HUES64 (cell line): ENCODE results near the gene PRKAR1B.
"Not testable (repeated sequence)": the region's sequence is repeated elsewhere in the genome, so short reads cannot be mapped to it uniquely, and the experiment has no call there.

Experiments
- H3K27ac ChIP-seq: 2 replicates; pipeline ENCODE4 v1.7.0; 2013; ENCODE audit warnings: low read depth, low read length, inconsistent platforms
- H3K27me3 ChIP-seq: 2 replicates; pipeline ENCODE4 v1.6.1; 2013; ENCODE audit warnings: mild to moderate bottlenecking, low read length; ENCODE audit not compliant: insufficient read depth
- H3K36me3 ChIP-seq: 2 replicates; pipeline ENCODE4 v1.6.1; 2013; ENCODE audit warnings: mild to moderate bottlenecking, low read length; ENCODE audit not compliant: insufficient read depth
- H3K4me1 ChIP-seq: 2 replicates; pipeline ENCODE4 v1.6.1; 2013; ENCODE audit warnings: mild to moderate bottlenecking, low read length, moderate library complexity; ENCODE audit not compliant: insufficient read depth
- H3K4me3 ChIP-seq: 2 replicates; pipeline ENCODE4 v1.5.1; 2013; ENCODE audit warnings: mild to moderate bottlenecking, low read length, moderate library complexity
- H3K9ac ChIP-seq: 2 replicates; pipeline ENCODE4 v1.6.1; 2013; ENCODE audit warnings: mild to moderate bottlenecking, low read depth, low read length
- H3K9me3 ChIP-seq: 2 replicates; pipeline ENCODE4 v1.6.1; 2013; ENCODE audit warnings: low read depth, low read length; ENCODE audit not compliant: insufficient read depth
- WGBS: fragments of 150-250, 120-280 bp; methylation state at CpG from one replicate; pipeline ENCODE4 v1.1.7; 2013; ENCODE audit warnings: missing lambda C conversion rate; 5-methylcytosine and 5-hydroxymethylcytosine counted together

PRKAR1B gene

DNA sequence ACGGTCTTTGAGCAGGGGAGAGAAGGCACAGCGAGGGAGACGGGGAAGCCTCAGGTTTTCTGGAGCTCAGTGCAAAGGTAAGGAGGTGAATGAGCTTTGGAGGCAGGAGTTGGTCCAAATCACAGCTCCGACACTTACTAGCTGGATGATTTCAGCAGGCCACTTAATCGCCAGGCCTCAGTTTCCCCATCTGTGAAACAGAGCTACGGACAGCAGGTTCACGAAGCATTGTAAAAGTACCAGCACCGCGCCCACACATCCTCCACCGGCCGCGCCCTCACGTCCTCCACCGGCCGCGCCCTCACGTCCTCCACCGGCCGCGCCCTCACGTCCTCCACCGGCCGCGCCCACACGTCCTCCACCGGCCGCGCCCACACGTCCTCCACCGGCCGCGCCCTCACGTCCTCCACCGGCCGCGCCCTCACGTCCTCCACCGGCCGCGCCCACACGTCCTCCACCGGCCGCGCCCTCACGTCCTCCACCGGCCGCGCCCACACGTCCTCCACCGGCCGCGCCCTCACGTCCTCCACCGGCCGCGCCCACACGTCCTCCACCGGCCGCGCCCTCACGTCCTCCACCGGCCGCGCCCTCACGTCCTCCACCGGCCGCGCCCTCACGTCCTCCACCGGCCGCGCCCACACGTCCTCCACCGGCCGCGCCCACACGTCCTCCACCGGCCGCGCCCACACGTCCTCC is 91.2 kb downstream of the PRKAR1B start:
- not testable (repeated sequence) for H3K9me3 ChIP-seq, H3K9ac ChIP-seq, H3K36me3 ChIP-seq, H3K4me1 ChIP-seq, H3K4me3 ChIP-seq, H3K27me3 ChIP-seq, H3K27ac ChIP-seq
- 96% methylated on average over 62 of the region's 81 CpGs for WGBS

DNA sequence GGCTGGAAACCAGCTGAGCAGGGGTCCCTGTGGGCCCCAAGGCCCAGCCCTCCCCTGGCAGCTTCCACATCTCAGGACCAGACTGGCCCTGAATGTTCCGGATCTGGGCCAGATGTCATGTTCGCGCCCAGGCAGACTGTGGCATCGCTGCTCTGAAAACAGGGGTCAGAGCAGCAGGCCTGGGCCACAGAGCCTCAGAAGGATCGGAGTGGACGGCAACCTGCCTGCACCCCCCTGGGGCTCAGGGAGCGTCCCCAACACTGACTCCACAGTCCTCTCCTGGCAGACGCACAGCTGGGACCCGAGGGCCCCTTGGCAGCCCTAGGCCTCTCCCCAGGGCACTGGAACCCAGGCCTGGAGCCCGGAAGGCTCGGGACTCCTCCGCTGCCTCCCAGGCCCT is 91.9 kb downstream of the PRKAR1B start:
- Histone ChIP-seq H3K27me3 (no peaks in the 10 kb centered on the region), H3K27ac (no peak overlapping the region), H3K4me3 (no peak overlapping the region), H3K4me1 (no peaks in the 10 kb centered on the region), H3K9ac (no peak overlapping the region), H3K36me3 (no peaks in the 10 kb centered on the region; the same call in 1 of the 2 replicates), H3K9me3 (no peaks in the 10 kb centered on the region)
- WGBS, result 88% methylated on average over 12 of the region's 12 CpGs

DNA sequence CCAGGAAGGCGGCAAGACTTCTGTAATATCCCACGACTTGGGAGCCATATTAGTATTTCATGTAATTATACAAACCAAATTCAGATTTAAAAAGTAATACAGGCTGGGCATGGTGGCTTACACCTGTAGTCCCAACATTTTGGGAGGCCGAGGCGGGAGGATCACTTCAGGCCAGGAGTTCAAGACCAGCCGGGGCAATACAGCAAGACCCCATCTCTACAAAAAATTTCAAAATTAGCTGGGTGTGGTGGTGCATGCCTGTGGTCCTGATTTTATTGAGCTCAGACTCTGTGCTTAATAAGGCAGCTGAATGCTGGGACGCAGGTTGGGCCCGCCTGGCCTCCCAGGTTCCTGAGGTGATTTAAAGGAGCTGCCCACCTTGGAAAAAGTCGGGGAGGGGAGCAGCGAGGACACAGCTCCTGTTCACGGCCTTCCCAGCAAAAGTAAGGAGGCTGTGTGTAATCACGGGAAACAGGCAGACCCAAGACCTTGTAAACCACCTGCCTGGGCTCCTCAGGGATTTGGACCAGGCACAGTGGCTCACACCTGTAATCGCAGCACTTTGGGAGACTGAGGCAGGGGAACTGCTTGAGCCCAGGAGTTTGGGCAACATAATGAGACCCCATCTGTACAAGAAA is 93.6 kb downstream of the PRKAR1B start:
- H3K4me3 ChIP-seq, result no peak overlapping the region
- no peaks in the 10 kb centered on the region for H3K27me3 ChIP-seq
- no peak overlapping the region for H3K9ac ChIP-seq
- H3K9me3 ChIP-seq, result no peaks in the 10 kb centered on the region
- no peak overlapping the region for H3K27ac ChIP-seq
- no peaks in the 10 kb centered on the region for H3K4me1 ChIP-seq
- no peaks in the 10 kb centered on the region; the same call in 1 of the 2 replicates for H3K36me3 ChIP-seq
- 96% methylated on average over 12 of the region's 12 CpGs for WGBS

DNA sequence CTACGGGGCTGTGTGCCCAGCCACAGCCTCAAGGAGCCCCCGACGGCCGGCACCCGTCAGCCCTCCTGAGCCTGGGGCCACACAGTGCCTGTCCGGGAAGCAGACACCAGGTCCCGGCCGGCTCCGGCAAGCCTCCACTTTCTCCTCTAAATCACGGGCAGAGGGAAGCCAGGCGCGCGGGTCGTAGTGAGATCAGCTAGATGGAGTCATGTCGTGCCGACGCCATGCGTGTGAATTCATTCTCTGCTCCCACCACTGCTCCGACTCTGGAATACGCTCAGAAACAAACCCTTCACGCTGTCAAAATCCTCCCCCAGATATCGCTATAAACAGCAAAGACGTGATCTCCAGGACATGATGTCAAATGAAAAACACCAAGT is 94.3 kb downstream of the PRKAR1B start:
- 95% methylated on average over 23 of the region's 23 CpGs for WGBS
- H3K4me3 ChIP-seq, result no peak overlapping the region

DNA sequence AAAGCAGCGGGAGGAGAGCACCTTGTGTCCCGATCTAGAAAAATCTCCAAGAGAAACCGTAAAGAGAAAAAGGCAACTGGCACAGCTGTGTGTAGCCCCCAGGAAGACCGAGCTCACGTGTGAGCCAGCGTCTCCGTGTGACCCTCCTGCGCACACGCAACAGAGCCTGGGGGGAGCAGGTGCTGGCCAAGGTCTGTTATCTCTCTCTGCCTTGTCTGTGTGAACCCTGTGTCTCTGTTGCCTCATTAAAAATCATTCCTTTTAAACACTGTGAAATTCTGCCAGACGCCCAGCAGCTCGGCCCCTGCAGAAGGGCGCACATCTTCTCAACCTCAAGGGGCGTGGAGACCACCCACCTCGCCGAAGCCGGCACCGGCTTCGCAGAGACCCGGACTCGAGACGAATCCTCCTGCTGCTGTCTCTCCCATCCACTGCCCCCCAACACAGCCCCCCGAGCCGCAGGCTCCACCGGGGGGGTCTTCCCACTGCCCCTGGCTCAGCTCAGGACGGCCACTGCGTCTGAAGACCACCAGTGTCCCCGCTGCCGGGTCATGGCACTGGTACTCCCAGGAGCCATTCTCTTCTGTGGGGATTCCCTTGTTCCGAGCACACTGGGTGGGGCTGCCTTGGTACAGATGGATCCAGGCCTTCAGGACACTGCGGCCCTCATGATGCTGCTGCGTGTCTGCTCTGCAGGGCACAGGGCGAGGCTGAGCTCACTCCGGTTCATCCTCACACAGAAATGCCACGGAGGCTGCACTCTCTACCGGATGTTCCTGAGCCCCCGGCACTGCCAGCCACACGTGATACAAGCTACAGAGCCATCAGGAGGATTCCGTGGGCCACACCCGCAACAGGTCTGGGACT is 94.9 kb downstream of the PRKAR1B start:
- Histone ChIP-seq H3K36me3 (no peaks in the 10 kb centered on the region; the same call in 1 of the 2 replicates), H3K9me3 (no peaks in the 10 kb centered on the region), H3K4me3 (no peak overlapping the region), H3K27me3 (no peaks in the 10 kb centered on the region), H3K27ac (no peak overlapping the region), H3K4me1 (no peaks in the 10 kb centered on the region), H3K9ac (no peak overlapping the region)
- 96% methylated on average over 39 of the region's 39 CpGs for WGBS

More for the DNA sequence above, 94.3 kb downstream of the PRKAR1B start:
- H3K36me3 ChIP-seq, result no peaks in the 10 kb centered on the region; the same call in 1 of the 2 replicates
- H3K27me3 ChIP-seq, result no peaks in the 10 kb centered on the region
- no peaks in the 10 kb centered on the region for H3K9me3 ChIP-seq
- no peak overlapping the region for H3K27ac ChIP-seq
- H3K4me1 ChIP-seq, result no peaks in the 10 kb centered on the region
- no peak overlapping the region for H3K9ac ChIP-seq

DNA sequence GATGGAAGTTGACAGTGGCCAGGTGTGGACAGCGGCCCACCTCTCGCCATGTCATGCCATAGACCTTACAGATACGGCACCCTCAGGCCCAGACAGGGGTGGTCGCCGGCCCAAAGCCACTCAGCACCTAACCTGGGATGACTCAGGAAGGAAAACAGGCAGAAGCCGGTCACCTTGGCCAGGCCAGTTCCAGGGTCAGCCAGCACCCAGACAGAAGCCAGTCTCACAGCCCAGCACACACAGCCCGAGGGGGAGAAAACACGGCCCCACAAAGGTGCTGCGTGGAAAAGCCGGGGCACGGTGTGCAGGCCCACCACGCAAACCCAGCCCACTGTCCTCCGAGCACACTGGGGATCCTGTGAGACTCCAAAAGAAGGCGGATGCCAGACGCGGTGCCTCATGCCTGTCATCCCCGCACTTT is 95.8 kb downstream of the PRKAR1B start:
- peaks cover 4% of the 10 kb centered on the region; the same call in 1 of the 2 replicates for H3K9me3 ChIP-seq
- H3K9ac ChIP-seq, result no peak overlapping the region
- H3K4me1 ChIP-seq, result no peaks in the 10 kb centered on the region
- WGBS, result 98% methylated on average over 17 of the region's 17 CpGs
- no peaks in the 10 kb centered on the region; the same call in 1 of the 2 replicates for H3K36me3 ChIP-seq
- H3K27ac ChIP-seq, result no peak overlapping the region
- no peak overlapping the region for H3K4me3 ChIP-seq
- no peaks in the 10 kb centered on the region for H3K27me3 ChIP-seq

DNA sequence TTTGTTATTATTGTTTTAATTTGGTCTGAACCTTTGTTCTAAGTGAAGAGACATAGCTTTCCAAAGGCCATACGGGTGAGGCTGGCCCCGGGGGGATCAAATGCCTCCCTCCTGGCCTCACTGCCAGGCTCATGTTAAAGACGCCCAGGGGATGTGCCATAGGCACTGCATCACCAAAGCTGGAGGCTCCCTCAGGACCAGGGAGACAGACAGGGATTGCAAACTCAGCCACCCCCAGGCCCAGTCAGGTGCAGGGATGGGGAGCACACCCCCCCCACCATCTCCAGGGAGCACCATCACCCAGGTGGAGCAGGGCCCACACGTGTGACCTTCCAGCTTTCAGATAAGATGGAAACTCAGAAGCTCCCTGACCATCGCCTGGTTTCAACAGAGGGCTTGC is 96.5 kb downstream of the PRKAR1B start:
- H3K4me3 ChIP-seq, result no peak overlapping the region
- H3K9me3 ChIP-seq, result peaks cover 8% of the 10 kb centered on the region; the same call in 1 of the 2 replicates
- no peak overlapping the region for H3K27ac ChIP-seq
- H3K27me3 ChIP-seq, result no peaks in the 10 kb centered on the region
- H3K36me3 ChIP-seq, result no peaks in the 10 kb centered on the region; the same call in 1 of the 2 replicates
- H3K9ac ChIP-seq, result no peak overlapping the region
- WGBS, result 93% methylated on average over 5 of the region's 5 CpGs
- H3K4me1 ChIP-seq, result no peaks in the 10 kb centered on the region

DNA sequence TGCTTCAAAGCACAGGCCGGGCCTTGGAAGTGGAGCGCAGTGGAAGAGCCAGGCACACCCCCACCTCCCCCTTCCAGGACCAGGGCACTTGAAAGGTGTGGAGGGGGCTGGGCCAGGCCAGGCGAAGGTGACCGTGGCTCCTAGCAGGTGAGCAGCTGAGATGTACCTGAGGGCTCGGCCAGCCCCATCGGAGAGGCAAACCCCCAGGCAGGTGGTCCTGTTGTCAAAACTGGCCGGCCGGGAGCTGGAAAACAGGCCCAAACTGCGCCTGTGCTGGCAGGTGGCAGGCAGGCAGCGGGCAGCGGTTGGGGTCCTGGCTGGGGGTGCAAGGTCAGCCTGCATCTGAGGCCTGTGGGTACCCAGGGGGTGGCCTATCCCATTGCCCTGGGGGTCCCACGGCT is 97.0 kb downstream of the PRKAR1B start:
- WGBS, result 95% methylated on average over 12 of the region's 12 CpGs
- H3K27ac ChIP-seq, result no peak overlapping the region
- H3K36me3 ChIP-seq, result no peaks in the 10 kb centered on the region; the same call in 1 of the 2 replicates
- H3K4me1 ChIP-seq, result no peaks in the 10 kb centered on the region
- H3K9me3 ChIP-seq, result peaks cover 12% of the 10 kb centered on the region; the same call in 1 of the 2 replicates
- H3K4me3 ChIP-seq, result no peak overlapping the region
- H3K9ac ChIP-seq, result no peak overlapping the region
- no peaks in the 10 kb centered on the region for H3K27me3 ChIP-seq

DNA sequence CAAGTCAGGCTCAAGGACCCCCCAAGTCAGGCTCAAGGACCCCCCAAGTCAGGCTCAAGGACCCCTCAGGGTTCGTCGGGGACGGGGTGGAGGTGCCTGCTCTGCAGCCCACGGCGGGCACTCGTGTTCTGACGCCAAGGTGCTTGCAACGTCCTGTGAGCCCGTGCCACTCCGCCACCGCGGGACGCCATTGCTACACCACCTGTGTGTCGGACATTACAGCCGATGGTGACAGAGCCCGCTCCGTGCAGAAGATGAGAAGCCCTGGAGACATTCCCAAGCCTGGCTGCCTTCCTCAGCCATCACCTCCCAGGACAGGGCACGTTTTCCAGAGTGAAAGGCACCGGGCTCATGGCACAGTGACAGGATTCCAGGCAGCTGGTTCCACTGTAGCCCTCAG is 98.3 kb downstream of the PRKAR1B start:
- no peak overlapping the region for H3K4me3 ChIP-seq
- peaks cover 20% of the 10 kb centered on the region; the same call in 1 of the 2 replicates for H3K9me3 ChIP-seq
- H3K36me3 ChIP-seq, result no peaks in the 10 kb centered on the region; the same call in 1 of the 2 replicates
- H3K27ac ChIP-seq, result no peak overlapping the region
- WGBS, result 94% methylated on average over 19 of the region's 19 CpGs
- H3K27me3 ChIP-seq, result no peaks in the 10 kb centered on the region
- H3K9ac ChIP-seq, result no peak overlapping the region
- no peaks in the 10 kb centered on the region for H3K4me1 ChIP-seq

DNA sequence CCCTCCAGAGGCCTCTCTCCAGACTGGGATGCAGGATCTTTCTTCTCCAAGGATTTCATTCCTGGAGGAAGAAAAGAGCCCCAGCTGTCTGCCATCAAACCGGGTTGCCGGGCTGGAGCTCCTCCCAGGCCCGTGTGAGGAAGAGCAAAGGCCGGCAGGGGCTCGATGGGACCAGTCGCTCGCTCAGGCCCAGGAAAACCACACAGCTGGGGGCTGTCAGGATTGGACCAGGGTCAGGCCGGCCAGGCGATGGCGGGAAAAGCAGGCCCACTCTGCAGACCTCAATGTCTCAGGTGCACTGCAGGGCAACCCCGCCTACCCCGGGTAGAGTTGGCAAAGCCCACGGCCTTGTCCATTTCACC is 98.7 kb downstream of the PRKAR1B start:
- 92% methylated on average over 13 of the region's 13 CpGs for WGBS
- no peak overlapping the region for H3K9ac ChIP-seq
- H3K27ac ChIP-seq, result no peak overlapping the region
- H3K4me1 ChIP-seq, result no peaks in the 10 kb centered on the region
- no peaks in the 10 kb centered on the region for H3K27me3 ChIP-seq
- no peak overlapping the region for H3K4me3 ChIP-seq
- peaks cover 20% of the 10 kb centered on the region; the same call in 1 of the 2 replicates for H3K9me3 ChIP-seq
- H3K36me3 ChIP-seq, result no peaks in the 10 kb centered on the region; the same call in 1 of the 2 replicates
